ENCODE measurements around the gene CEP350.

GRCh38 chr1:180020017-180020416 lies 65.4 kb downstream of the CEP350 start:
- no peak for TF ChIP-seq ZFX (IDR thresholded peaks at IDR 0.05; ENCODE audit: borderline replicate concordance)
- TF ChIP-seq, protein P1, sequence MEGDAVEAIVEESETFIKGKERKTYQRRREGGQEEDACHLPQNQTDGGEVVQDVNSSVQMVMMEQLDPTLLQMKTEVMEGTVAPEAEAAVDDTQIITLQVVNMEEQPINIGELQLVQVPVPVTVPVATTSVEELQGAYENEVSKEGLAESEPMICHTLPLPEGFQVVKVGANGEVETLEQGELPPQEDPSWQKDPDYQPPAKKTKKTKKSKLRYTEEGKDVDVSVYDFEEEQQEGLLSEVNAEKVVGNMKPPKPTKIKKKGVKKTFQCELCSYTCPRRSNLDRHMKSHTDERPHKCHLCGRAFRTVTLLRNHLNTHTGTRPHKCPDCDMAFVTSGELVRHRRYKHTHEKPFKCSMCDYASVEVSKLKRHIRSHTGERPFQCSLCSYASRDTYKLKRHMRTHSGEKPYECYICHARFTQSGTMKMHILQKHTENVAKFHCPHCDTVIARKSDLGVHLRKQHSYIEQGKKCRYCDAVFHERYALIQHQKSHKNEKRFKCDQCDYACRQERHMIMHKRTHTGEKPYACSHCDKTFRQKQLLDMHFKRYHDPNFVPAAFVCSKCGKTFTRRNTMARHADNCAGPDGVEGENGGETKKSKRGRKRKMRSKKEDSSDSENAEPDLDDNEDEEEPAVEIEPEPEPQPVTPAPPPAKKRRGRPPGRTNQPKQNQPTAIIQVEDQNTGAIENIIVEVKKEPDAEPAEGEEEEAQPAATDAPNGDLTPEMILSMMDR (IDR thresholded peaks at IDR 0.05), result no peak
